Measurements from ENCODE around the gene TP53AIP1. TPM values are rescaled to one million over a fixed set of nuclear protein-coding genes. Genes with fewer than 3 reads are reported as not detected.

Gene TP53AIP1
- total and polyA plus RNA-seq, 2 experiments from 2014 or later = 0.07 TPM; not detected in 1

GRCh38 chr11:128904656-128905344 is 37.9 kb downstream of the TP53AIP1 start (continued):
- TF ChIP-seq REST (IDR thresholded peaks at IDR 0.05; ENCODE audit: unreplicated experiment) (no peak), EZH2phosphoT487 (IDR thresholded peaks at IDR 0.05; ENCODE audit: unreplicated experiment) (peak; percentile 12)

- Histone ChIP-seq H4K20me1 (replicated peaks; ENCODE audit: insufficient read depth) (peaks cover 9% of the 10 kb centered on the region), H3K79me2 (replicated peaks; ENCODE audit: insufficient read depth) (no peaks in the 10 kb centered on the region), H3F3A (replicated peaks; ENCODE audit: low read depth) (peaks cover 24% of the 10 kb centered on the region; the same call in 1 of the 2 replicates), H3K36me3 (ENCODE audit: insufficient read depth) (no peaks in the 10 kb centered on the region), H3K9me2 (ENCODE audit: insufficient read depth) (no peaks in the 10 kb centered on the region), H3K4me2 (peak overlapping the region; percentile 84), H3K4me3 (peak overlapping the region; percentile 68), H2AFZ (peak overlapping the region; percentile 72; the same call in 1 of the 2 replicates), H3K27ac (ENCODE audit: low read depth) (no peak overlapping the region), H3K4me1 (ENCODE audit: insufficient read depth) (peaks cover 37% of the 10 kb centered on the region), H3K27me3 (ENCODE audit: insufficient read depth) (peaks cover 92% of the 10 kb centered on the region)
- Mint-ChIP-seq H3K4me1 (peaks cover 34% of the 10 kb centered on the region), H3K9me3 (peaks cover 6% of the 10 kb centered on the region; the same call in 2 of the 3 replicates), H3K36me3 (ENCODE audit: low read depth) (no peaks in the 10 kb centered on the region; the same call in 2 of the 3 replicates), H3K27ac (no peak overlapping the region), H3K27me3 (ENCODE audit: insufficient read depth, low read depth, poor library complexity) (peaks cover 79% of the 10 kb centered on the region), H3K4me3 (peak overlapping the region; percentile 77)
- no peak for ATAC-seq
- peak; percentile 28 for DNase-seq (ENCODE audit: low spot score)
- TF ChIP-seq ZNF331 (CRISPR knock-in tag; IDR thresholded peaks at IDR 0.05; ENCODE audit: low read depth) (no peak), JUNB (IDR thresholded peaks at IDR 0.05; ENCODE audit: unreplicated experiment) (no peak), EZH2phosphoT487 (IDR thresholded peaks at IDR 0.05; ENCODE audit: unreplicated experiment) (peak; percentile 35), EZH2 (IDR thresholded peaks at IDR 0.05; ENCODE audit: low read depth, unreplicated experiment) (peak; percentile 82)
Measured at GRCh38 chr11:128904303-128904655, 38.4 kb downstream of the TP53AIP1 start.

GRCh38 chr11:128903248-128904061 is 39.2 kb downstream of the TP53AIP1 start:
- Histone ChIP-seq H3K4me1 (ENCODE audit: insufficient read depth) (peaks cover 37% of the 10 kb centered on the region), H3K27me3 (ENCODE audit: insufficient read depth) (peaks cover 100% of the 10 kb centered on the region), H3K36me3 (ENCODE audit: insufficient read depth) (no peaks in the 10 kb centered on the region), H3K4me3 (peak overlapping the region; percentile 68), H3F3A (replicated peaks; ENCODE audit: low read depth) (peaks cover 24% of the 10 kb centered on the region; the same call in 1 of the 2 replicates), H3K4me2 (peak overlapping the region; percentile 84), H4K20me1 (replicated peaks; ENCODE audit: insufficient read depth) (peaks cover 9% of the 10 kb centered on the region), H3K9me2 (ENCODE audit: insufficient read depth) (no peaks in the 10 kb centered on the region), H2AFZ (no peak overlapping the region), H3K27ac (ENCODE audit: low read depth) (no peak overlapping the region), H3K79me2 (replicated peaks; ENCODE audit: insufficient read depth) (no peaks in the 10 kb centered on the region)
- ATAC-seq (peak; percentile 17), DNase-seq (ENCODE audit: low spot score) (peak; percentile 79)
- Mint-ChIP-seq H3K27me3 (ENCODE audit: insufficient read depth, low read depth, poor library complexity) (peaks cover 79% of the 10 kb centered on the region), H3K27ac (no peak overlapping the region), H3K4me3 (peak overlapping the region; percentile 77), H3K36me3 (ENCODE audit: low read depth) (no peaks in the 10 kb centered on the region; the same call in 2 of the 3 replicates), H3K4me1 (peaks cover 34% of the 10 kb centered on the region), H3K9me3 (peaks cover 6% of the 10 kb centered on the region; the same call in 2 of the 3 replicates)
- TF ChIP-seq ZNF114 (CRISPR knock-in tag; IDR thresholded peaks at IDR 0.05) = no peak
- TF ChIP-seq REST (IDR thresholded peaks at IDR 0.05; ENCODE audit: unreplicated experiment) = no peak
- no peak for TF ChIP-seq CREB1 (CRISPR knock-in tag; IDR thresholded peaks at IDR 0.05; ENCODE audit: low read depth)
- no peak for TF ChIP-seq JUNB (IDR thresholded peaks at IDR 0.05; ENCODE audit: unreplicated experiment)
- no peak for TF ChIP-seq STAT1 (IDR thresholded peaks at IDR 0.05; ENCODE audit: unreplicated experiment)
- TF ChIP-seq EZH2phosphoT487 (IDR thresholded peaks at IDR 0.05; ENCODE audit: unreplicated experiment) = no peak
- TF ChIP-seq CTCF (conservative IDR thresholded peaks at IDR 0.05; ENCODE audit: low read depth in 2 of 2) = no peak

Measured in GM23338 (cell line).